ENCODE results near the gene CNPY2. TPM values are rescaled to one million over a fixed set of nuclear protein-coding genes. Genes with fewer than 3 reads are reported as not detected.

The CNPY2 gene
- total RNA-seq, 5 donors from 2014 or later (not counting 1 experiment from before 2014, with no cell fraction given), result 52.9 to 92.8 (median 90.8) TPM

DNA sequence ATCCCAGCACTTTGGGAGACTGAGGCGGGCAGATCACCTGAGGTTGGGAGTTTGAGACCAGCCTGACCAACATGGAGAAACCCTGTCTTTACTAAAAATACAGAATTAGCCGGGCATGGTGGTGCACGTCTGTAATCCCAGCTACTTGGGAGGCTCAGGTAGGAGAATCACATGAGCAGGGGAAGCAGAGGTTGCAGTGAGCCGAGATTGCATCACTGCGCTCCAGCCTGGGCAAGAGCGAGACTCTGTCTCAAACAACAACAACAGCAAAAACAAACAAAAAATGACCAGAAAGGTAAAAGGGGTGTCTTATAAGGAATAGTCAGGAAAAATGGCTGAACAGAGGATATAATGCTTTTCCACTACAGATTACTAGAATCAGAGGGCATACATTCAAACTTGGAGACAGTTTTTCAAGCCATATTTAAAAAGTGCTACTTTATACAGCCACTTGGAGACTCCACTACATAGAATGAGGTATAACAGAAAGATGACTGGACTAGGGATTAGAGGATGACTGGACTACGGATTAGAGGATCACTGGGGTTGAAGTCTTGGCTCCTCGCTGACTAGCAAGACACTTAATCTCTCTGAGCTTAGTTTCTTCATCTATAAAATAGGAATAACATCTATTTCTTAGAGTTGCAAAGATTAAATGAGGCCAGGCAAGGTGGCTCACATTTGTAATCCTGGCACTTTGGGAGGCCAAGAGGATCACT lies 10.8 kb downstream of the CNPY2 start:
- CTCF ChIA-PET, result interaction anchor here in 1 of 2 donors (0.7 kb wide), 1 partner anchor 11 kb away, joined by 3 read pairs; the partner anchor contains the start of gene CNPY2
- DNase-seq (no peak), ATAC-seq (replicated peaks in 1 of 4) (no peak)
- Mint-ChIP-seq H3K27me3 (no peaks in the 10 kb centered on the region), H3K27ac (peak overlapping the region in 1 of 2 donors; percentile 82), H3K4me1 (peaks cover 21 to 23% (median 22%) of the 10 kb centered on the region in 3 donors), H3K9me3 (no peaks in the 10 kb centered on the region), H3K36me3 (peaks cover 13% of the 10 kb centered on the region), H3K4me3 (no peak overlapping the region)
- Histone ChIP-seq H3K36me3 (ENCODE audit: control insufficient read depth in 2 of 2, extremely low read depth in 1 of 2, insufficient read depth in 1 of 2, low read length in 1 of 2) (peaks cover 0 to 28% of the 10 kb centered on the region in 2 donors), H3K27ac (ENCODE audit: low read length) (no peak overlapping the region), H3K4me1 (ENCODE audit: control insufficient read depth in 1 of 2, extremely low read depth in 1 of 2, insufficient read depth in 2 of 2, low read length in 2 of 2) (peaks cover 3 to 23% of the 10 kb centered on the region in 2 experiments), H3K4me3 (ENCODE audit: control insufficient read depth in 1 of 2, extremely low read depth in 1 of 2, low read length in 1 of 2) (no peak overlapping the region), H3K27me3 (replicated peaks in 1 of 2; ENCODE audit: control insufficient read depth in 2 of 2, extremely low read depth in 1 of 2, insufficient read depth in 2 of 2, low read length in 1 of 2) (no peaks in the 10 kb centered on the region), H3K9me3 (no peaks in the 10 kb centered on the region)
- 100% methylated on average over 2 of the region's 8 CpGs for WGBS (ENCODE audit: insufficient coverage)
- POLR2A ChIA-PET, result no interaction called here

GRCh38 chr12:56304276-56304675 lies 11.5 kb downstream of the CNPY2 start:
- Mint-ChIP-seq H3K27me3 (no peaks in the 10 kb centered on the region), H3K36me3 (peaks cover 10% of the 10 kb centered on the region), H3K27ac (no peak overlapping the region), H3K9me3 (no peaks in the 10 kb centered on the region), H3K4me1 (peaks cover 26 to 28% (median 26%) of the 10 kb centered on the region in 3 donors), H3K4me3 (no peak overlapping the region)
- ChIA-PET POLR2A (no interaction called here), CTCF (interaction anchor here in 1 of 2 donors (0.6 kb wide), 1 partner anchor 200 kb away, joined by 5 read pairs; no protein-coding TSS in a partner anchor)
- peaks cover 4 to 29% of the 10 kb centered on the region in 2 experiments for H3K4me1 ChIP-seq (ENCODE audit: control insufficient read depth in 1 of 2, extremely low read depth in 1 of 2, insufficient read depth in 2 of 2, low read length in 2 of 2)
- no peak overlapping the region for H3K4me3 ChIP-seq (ENCODE audit: control insufficient read depth in 1 of 2, extremely low read depth in 1 of 2, low read length in 1 of 2)
- H3K27ac ChIP-seq (ENCODE audit: low read length), result no peak overlapping the region
- no peaks in the 10 kb centered on the region for H3K9me3 ChIP-seq
- no peak for DNase-seq
- no peaks in the 10 kb centered on the region for H3K27me3 ChIP-seq (replicated peaks in 1 of 2; ENCODE audit: control insufficient read depth in 2 of 2, extremely low read depth in 1 of 2, insufficient read depth in 2 of 2, low read length in 1 of 2)
- peaks cover 0 to 24% of the 10 kb centered on the region in 2 donors for H3K36me3 ChIP-seq (ENCODE audit: control insufficient read depth in 2 of 2, extremely low read depth in 1 of 2, insufficient read depth in 1 of 2, low read length in 1 of 2)
- whole genome bisulfite sequencing (ENCODE audit: insufficient coverage), result 100% methylated on average over 2 of the region's 3 CpGs
- ATAC-seq (replicated peaks in 1 of 4), result no peak

DNA sequence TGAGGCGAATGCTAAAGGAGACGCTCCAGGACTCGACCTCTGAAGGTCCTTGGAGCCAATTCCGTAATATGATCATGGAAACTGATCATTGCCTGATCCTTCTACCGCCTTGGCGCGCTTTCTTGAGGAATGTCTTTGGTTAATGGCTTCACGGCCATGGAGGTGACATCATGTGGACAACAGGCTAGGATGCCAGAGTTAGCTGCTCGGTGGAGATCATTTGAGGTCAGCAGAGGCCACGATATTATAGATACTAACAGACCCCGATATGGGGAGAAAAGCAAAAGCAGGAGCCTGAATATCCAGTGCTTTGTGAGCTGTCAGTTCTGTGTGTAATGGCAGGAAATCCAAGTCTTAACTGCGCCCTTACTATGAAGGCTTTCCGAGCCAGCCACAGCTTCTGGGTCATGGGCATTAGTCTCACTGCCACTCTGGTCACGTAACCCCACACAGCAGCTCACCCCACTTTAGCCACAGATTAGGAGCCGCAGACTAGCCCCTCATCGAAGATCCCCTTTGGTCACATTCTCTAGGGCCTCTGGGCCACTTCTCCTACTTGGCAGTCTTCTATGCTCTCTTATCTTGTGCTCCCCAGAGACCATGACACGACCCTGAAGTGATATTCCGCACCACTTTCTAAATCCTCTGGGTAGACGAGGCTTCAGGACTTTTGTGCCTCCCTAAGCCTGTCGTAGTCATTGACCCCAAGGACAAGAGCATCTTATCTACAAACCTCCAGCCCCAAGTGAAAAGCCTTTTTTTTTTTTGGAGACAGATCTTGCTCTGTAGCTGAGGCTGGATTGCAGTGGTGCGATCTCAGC lies 14.9 kb downstream of the CNPY2 start:
- ChIA-PET POLR2A (interaction anchor here in 1 of 2 donors (0.5 kb wide), 1 partner anchor 59 kb away, joined by 5 read pairs; the partner anchor contains the start of gene STAT2), CTCF (interaction anchor here (0.5 to 1.7 kb wide), 9 partner anchors 16 to 787 kb away, joined by 3 to 5 read pairs (median 4); partner anchors contain the start of genes ANKRD52 (in 1 of the 2), COQ10A (in 1 of the 2) and SMARCC2 (in 1 of the 2))
- Mint-ChIP-seq H3K4me1 (peaks cover 56 to 61% (median 59%) of the 10 kb centered on the region in 3 donors), H3K27ac (peak overlapping the region; percentile 92 to 94), H3K9me3 (no peaks in the 10 kb centered on the region), H3K36me3 (peaks cover 21% of the 10 kb centered on the region), H3K4me3 (peak overlapping the region; percentile 91 to 94 (median 92)), H3K27me3 (no peaks in the 10 kb centered on the region)
- peaks cover 3 to 11% of the 10 kb centered on the region in 2 donors for H3K36me3 ChIP-seq (ENCODE audit: control insufficient read depth in 2 of 2, extremely low read depth in 1 of 2, insufficient read depth in 1 of 2, low read length in 1 of 2)
- no peaks in the 10 kb centered on the region for H3K9me3 ChIP-seq
- peak in 2 of 35 experiments; percentile 2 to 16 for DNase-seq
- ATAC-seq (replicated peaks in 1 of 4), result no peak
- peak overlapping the region; percentile 98 for H3K27ac ChIP-seq (ENCODE audit: low read length)
- H3K27me3 ChIP-seq (replicated peaks in 1 of 2; ENCODE audit: control insufficient read depth in 2 of 2, extremely low read depth in 1 of 2, insufficient read depth in 2 of 2, low read length in 1 of 2), result no peaks in the 10 kb centered on the region
- 62% methylated on average over 18 of the region's 21 CpGs for WGBS (ENCODE audit: insufficient coverage)
- peaks cover 17 to 57% of the 10 kb centered on the region in 2 experiments for H3K4me1 ChIP-seq (ENCODE audit: control insufficient read depth in 1 of 2, extremely low read depth in 1 of 2, insufficient read depth in 2 of 2, low read length in 2 of 2)
- H3K4me3 ChIP-seq (ENCODE audit: control insufficient read depth in 1 of 2, extremely low read depth in 1 of 2, low read length in 1 of 2), result peak overlapping the region; percentile 25 to 83

GRCh38 chr12:56299853-56300643 lies 15.7 kb downstream of the CNPY2 start, which contains the start of gene CS:
TSS of gene CS (minus strand) at chr12:56300330. CDS start at chr12:56300201, 129 bp downstream.
- Mint-ChIP-seq H3K4me1 (peaks cover 59 to 61% (median 59%) of the 10 kb centered on the region in 3 donors), H3K9me3 (no peaks in the 10 kb centered on the region), H3K36me3 (peaks cover 19% of the 10 kb centered on the region), H3K27ac (peak within 1 kb of the TSS; percentile 92 to 94), H3K27me3 (no peaks in the 10 kb centered on the region), H3K4me3 (peak within 1 kb of the TSS; percentile 91 to 94 (median 92))
- peak within 1 kb of the TSS; percentile 78 to 83 for H3K4me3 ChIP-seq (ENCODE audit: control insufficient read depth in 1 of 2, extremely low read depth in 1 of 2, low read length in 1 of 2)
- DNase-seq (peak; percentile 94 to 100 (median 99)), ATAC-seq (replicated peaks in 1 of 4) (peak; percentile 94 to 96 (median 94))
- H3K27me3 ChIP-seq (replicated peaks in 1 of 2; ENCODE audit: control insufficient read depth in 2 of 2, extremely low read depth in 1 of 2, insufficient read depth in 2 of 2, low read length in 1 of 2), result no peaks in the 10 kb centered on the region
- no peaks in the 10 kb centered on the region for H3K9me3 ChIP-seq
- WGBS (ENCODE audit: insufficient coverage), result 0% methylated on average over 48 of the region's 63 CpGs
- peaks cover 3% of the 10 kb centered on the region in 2 donors for H3K36me3 ChIP-seq (ENCODE audit: control insufficient read depth in 2 of 2, extremely low read depth in 1 of 2, insufficient read depth in 1 of 2, low read length in 1 of 2)
- H3K27ac ChIP-seq (ENCODE audit: low read length), result peak within 1 kb of the TSS; percentile 98
- H3K4me1 ChIP-seq (ENCODE audit: control insufficient read depth in 1 of 2, extremely low read depth in 1 of 2, insufficient read depth in 2 of 2, low read length in 2 of 2), result peaks cover 17 to 57% of the 10 kb centered on the region in 2 experiments
- CTCF ChIA-PET, result interaction anchor here (1.0 to 1.7 kb wide), 6 partner anchors 25 to 164 kb away, joined by 3 to 4 read pairs (median 4); partner anchors contain the start of genes ANKRD52 (in 1 of the 2), COQ10A (in 1 of the 2) and RNF41 (in 1 of the 2)
- POLR2A ChIA-PET, result interaction anchor here in 1 of 2 donors (1.0 kb wide), 1 partner anchor 60 kb away, joined by 6 read pairs; the partner anchor contains the start of gene STAT2

DNA sequence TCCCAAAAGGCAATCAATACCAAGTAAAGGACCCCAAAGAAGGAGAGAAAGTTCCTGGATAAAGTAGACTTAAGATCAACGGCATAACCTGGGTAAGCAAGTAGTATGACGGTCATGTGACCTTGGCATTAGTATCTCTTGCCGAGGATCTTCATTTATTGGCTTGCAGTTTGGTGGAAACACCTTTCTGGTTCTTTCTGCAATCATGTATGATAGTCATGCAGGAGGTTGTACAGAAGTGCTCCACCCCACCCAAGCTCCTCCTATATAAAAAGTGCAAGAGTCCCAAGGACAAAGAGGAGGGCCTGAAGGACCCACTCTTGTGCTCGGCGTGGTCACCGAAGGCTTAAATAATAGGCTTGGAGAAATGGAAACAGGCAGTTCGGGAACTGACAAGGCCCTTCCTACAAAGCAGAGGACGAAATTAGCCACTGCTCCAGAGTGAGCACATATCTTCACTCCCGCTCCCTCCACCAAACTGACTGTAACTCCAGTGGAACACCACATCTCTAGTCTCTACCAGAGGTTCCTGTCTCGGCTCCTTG lies 16.4 kb downstream of the CNPY2 start:
- peaks cover 17 to 62% of the 10 kb centered on the region in 2 experiments for H3K4me1 ChIP-seq (ENCODE audit: control insufficient read depth in 1 of 2, extremely low read depth in 1 of 2, insufficient read depth in 2 of 2, low read length in 2 of 2)
- H3K4me1 Mint-ChIP-seq, result peaks cover 59 to 63% (median 59%) of the 10 kb centered on the region in 3 donors
- CTCF ChIA-PET, result interaction anchor here (0.5 to 1.7 kb wide), 8 partner anchors 19 to 165 kb away, joined by 3 to 7 read pairs (median 4); partner anchors contain the start of genes ANKRD52 (in 1 of the 2), COQ10A (in 1 of the 2), RNF41 (in 1 of the 2) and STAT2 (in 1 of the 2)

More for the DNA sequence above, 16.4 kb downstream of the CNPY2 start:
- Histone ChIP-seq H3K4me3 (ENCODE audit: control insufficient read depth in 1 of 2, extremely low read depth in 1 of 2, low read length in 1 of 2) (peak overlapping the region; percentile 78 to 83), H3K36me3 (ENCODE audit: control insufficient read depth in 2 of 2, extremely low read depth in 1 of 2, insufficient read depth in 1 of 2, low read length in 1 of 2) (peaks cover 2 to 3% of the 10 kb centered on the region in 2 donors), H3K27me3 (replicated peaks in 1 of 2; ENCODE audit: control insufficient read depth in 2 of 2, extremely low read depth in 1 of 2, insufficient read depth in 2 of 2, low read length in 1 of 2) (no peaks in the 10 kb centered on the region), H3K9me3 (no peaks in the 10 kb centered on the region), H3K27ac (ENCODE audit: low read length) (peak overlapping the region; percentile 98)
- no peaks in the 10 kb centered on the region for H3K27me3 Mint-ChIP-seq
- peak in 18 of 35 experiments; percentile 3 to 56 (median 16) for DNase-seq
- peak overlapping the region; percentile 91 to 94 (median 92) for H3K4me3 Mint-ChIP-seq
- peak overlapping the region; percentile 92 to 94 for H3K27ac Mint-ChIP-seq
- peaks cover 17% of the 10 kb centered on the region for H3K36me3 Mint-ChIP-seq
- WGBS (ENCODE audit: insufficient coverage), result 0% methylated on average over 4 of the region's 10 CpGs
- ATAC-seq (replicated peaks in 1 of 4), result peak in 3 of 4 experiments; percentile 3 to 10 (median 5)
- H3K9me3 Mint-ChIP-seq, result no peaks in the 10 kb centered on the region
- POLR2A ChIA-PET, result interaction anchor here in 1 of 2 donors (1.0 kb wide), 1 partner anchor 60 kb away, joined by 6 read pairs; the partner anchor contains the start of gene STAT2
